GM19324 (cell line): ENCODE results near the gene CAPRIN2.

Experiments
- ATAC-seq: cut with Tn5 transposase; IDR thresholded peaks from one replicate; pipeline ENCODE4 v1.9.1; 2021; ENCODE audit warnings: mild to moderate bottlenecking, moderate library complexity; ENCODE audit not compliant: unreplicated experiment, low FRiP score

Gene CAPRIN2

DNA sequence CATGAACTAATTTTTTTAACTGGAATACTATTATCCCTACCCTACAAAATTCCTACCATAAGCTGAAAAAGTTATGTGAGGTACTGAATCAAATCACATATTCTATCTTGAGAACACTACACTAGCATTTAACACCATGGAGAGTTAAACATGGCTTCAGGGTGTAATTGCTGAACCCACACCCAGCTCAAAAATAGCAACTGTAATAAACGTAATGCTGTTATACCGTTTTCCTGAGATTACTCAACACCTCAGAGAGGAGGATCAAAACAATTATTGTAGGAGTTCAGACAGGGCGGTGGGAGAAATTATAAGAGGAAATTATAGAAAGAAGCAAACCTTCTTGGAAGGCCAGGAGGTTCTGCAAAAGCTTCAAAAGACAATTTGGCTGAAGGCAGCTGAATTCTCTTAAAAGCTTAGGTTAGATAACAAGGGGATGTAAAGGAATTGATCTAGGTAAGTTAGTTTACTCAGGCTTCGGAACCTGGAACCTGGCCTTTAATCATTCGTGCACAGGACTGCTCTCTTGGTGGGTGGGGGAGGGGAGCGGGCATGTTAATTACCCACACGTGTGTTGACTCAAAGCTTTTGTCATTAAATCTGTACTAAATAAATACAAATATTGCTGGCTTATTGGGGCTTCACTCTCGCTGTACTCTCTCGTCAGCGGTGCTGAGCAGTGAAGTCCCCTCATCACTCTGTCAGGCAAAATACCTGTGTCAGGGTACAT is 47.0 kb downstream of the CAPRIN2 start:
- no peak for ATAC-seq

DNA sequence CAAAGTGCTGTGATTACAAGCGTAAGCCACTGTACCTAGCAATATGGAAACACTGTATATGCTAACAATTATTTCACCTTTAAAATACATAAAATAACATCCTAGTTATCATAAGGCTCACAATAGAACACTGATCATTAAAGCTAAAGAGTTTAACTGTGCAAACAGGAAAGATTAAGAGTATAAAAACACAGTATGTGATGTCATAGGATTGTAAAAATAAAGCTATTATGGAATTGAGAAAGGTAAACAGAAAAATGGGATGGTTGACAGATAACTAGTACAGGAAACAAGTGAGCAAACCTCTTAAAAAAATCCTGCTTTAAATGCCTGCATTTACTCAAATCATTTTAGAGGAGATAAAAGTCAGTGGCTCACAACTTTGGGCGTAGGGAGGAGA is 48.3 kb downstream of the CAPRIN2 start:
- ATAC-seq, result no peak

DNA sequence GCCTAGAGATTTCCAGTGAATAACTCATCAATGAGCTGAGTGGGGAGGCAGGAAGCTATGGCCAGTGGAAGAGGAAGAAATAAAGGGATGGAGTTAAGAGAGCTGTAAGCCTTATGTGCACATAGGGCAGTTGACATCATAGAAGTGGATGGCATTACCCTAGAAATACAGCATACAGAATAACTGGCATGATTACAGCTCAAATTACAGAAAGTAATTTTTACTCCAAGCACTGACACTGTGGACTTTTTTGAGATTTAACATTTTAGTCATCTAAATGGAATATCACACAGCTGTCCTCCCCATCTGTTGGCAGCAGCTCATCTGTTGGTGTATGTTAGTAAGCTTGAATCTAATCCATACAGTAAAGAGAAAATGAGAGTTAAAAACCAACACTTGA is 53.7 kb downstream of the CAPRIN2 start:
- no peak for ATAC-seq

DNA sequence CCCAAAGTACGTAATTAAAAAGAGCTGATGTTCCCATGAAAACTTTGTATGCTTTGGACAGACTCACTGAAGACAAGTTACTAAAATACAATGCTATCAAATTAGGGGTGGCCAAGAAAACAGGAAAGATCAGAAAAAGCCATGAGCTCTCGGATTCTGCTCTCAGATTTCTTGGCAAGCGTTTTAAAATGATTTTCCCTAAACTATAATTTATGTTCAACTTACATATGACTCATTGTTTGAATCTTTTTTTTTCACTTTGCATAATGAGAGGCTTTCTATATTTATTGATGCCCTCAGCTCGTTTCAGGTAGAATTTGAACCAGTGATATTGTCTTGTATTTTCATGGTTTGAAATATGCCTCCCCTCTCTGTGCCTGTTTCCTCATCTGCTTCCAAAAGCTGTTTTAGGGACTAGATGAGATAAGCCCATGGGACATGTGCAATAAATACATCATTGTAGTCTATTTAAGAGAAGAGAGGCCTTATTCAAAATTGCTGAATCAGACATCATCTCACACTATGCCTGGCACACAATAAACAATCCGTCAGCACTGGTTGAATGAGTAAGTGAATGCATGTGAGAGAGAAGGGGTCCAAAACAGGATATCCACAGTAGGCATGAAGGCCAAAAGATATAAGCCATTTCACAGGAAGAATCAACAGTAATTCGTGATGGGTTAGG is 54.4 kb downstream of the CAPRIN2 start:
- ATAC-seq, result no peak

DNA sequence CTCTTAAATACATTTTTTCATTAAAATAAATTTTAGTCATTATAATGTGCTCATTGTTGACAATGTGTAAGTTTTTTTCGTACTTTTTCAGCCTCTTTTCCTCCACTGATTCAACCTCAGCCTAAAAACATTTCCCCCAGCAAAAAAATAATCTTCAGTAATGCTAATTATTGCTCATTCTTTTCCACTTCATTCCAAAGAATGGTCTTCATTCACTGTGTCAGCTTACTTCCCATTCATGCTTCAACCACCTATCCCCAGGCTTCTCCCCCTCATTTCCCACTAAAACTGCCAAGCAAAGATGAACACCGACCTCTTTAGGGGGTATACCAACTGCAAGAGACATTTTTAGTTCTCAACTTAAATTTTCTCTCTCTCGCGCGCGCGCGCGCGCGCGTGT is 56.4 kb downstream of the CAPRIN2 start:
- no peak for ATAC-seq

DNA sequence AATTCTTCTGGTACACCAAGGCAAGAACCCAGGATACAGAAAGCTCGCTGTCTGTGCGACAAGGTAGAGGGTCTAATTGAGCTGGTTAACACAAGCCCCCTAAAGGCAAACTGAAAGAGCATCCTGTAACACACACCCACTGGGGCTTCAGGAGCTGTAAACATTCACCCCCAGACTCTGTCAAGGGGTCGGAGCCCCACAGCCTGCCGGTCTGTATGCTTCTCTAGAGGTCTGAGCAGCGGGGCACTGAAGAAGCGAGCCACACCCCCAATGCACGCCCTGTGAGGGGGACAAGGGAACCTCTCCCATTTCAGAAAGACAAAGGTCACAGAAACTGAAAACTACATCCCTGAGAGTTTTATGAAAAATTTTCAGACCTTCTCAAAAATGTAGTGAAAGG is 57.8 kb downstream of the CAPRIN2 start:
- ATAC-seq, result no peak

DNA sequence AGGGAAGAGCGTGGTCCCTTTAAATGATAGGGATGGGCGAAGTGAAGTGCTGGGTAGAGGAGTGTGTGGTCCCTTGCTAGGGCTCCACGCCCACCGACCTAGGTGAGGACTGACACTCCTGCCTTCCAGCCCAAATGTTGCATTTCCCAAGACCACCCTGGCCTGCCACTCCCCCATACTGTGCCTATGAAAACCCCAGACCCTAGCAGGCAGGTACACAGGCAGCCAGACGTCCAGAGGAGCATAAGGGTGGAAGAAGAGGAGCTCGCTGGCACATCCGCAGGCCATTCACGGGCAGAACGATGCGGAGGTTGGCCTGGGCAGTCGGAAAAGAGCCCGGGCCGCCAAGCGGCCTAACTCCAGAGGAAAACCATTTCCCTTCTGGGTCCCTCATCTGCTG is 58.3 kb downstream of the CAPRIN2 start:
- no peak for ATAC-seq

- no peak for ATAC-seq
Observed at GRCh38 chr12:30696103-30696408, 58.7 kb downstream of the CAPRIN2 start.

GRCh38 chr12:30695199-30696102 is 59.3 kb downstream of the CAPRIN2 start, which contains the start of gene IPO8:
Gene IPO8 (minus strand): TSS chr12:30695869. CDS start chr12:30695647, 222 bp downstream.
- peak; percentile 90 for ATAC-seq

DNA sequence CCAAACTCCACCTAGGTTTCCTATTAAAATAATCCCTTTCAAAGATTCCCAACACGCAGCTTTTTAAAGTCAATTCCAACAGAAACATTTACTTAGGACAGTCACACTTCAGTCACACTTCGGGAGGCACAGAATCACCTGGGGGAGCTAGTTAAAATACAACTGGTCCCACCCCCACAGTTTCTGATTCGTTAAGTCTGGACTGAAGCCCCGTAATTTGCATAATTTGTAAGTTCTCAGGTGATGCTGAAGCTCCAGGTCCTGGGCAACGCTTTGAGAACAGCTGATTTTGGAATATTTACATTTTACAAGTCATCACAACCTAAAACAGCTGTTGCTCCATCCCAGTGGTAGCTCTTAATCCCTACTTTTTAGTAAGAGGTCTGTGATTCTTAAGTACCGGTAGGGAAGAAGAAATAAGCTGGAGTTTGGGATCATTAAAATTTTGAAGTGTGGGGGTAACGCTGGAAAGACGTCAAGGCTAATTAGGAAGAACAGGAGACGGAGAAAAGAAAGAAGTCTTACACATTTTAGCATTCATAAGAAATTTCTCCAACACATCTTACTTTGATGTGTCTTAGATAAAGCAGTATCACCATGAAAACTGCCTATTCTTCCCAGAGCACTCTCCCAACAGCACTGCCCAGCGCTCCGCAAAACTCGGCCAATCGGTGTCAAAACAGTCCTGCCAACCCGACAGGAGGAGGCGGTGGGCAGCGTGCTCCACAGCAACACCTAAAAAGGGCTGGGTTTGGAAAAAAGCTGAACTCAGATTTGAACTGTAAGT is 60.1 kb downstream of the CAPRIN2 start:
- peak; percentile 32 for ATAC-seq

DNA sequence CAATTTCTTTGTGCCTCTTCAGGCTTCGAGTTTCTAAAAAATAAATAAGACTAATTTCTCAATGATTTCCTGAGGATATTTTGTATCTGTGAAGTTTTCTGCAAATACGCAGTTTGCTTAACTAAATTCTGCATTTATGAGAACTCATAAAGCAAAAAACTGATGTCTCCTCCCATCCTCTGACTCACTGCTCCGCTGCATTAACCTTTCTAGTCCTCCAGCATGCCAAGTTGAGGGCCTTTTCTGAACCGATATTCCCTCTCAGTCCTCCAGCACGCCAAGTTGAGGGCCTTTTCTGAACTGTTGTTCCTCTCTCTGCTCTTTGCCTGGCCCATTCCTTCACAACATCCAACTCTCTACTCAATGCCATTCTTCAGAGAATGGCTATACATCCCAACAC is 62.3 kb downstream of the CAPRIN2 start:
- ATAC-seq, result no peak

GRCh38 chr12:30691122-30691879 is 63.5 kb downstream of the CAPRIN2 start:
- ATAC-seq, result no peak

DNA sequence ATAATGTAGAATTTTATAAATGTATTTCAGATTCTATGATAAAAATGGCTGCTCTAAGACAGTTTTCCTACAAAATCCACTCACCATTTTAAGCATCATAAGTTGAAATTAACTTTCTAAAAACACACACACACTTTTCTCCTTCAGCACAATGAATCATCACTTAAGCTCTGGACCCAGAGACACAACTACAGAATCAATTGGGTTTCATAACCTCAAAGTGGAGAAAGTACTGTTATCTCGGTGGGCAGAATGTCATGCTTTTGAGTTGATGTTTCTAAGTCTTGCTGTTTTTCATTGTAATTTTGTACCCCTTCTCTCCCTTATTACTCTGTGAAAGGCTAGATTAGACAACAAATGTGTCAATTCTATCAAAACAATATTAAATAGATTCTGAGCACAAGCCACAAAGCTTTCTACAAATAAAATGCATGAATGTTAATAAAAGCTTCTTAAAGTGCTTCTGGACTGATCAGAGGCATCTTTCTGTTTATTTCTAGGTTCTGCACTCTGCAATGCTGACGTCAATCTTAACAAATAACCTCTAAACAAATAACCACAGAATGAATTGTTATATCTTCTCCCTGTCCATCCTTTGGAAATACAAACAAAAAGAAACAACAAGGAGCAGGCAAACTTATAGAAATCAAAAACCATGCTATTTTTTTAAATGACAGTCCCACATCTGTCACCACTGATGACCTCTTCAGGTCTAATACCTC is 67.3 kb downstream of the CAPRIN2 start:
- no peak for ATAC-seq

DNA sequence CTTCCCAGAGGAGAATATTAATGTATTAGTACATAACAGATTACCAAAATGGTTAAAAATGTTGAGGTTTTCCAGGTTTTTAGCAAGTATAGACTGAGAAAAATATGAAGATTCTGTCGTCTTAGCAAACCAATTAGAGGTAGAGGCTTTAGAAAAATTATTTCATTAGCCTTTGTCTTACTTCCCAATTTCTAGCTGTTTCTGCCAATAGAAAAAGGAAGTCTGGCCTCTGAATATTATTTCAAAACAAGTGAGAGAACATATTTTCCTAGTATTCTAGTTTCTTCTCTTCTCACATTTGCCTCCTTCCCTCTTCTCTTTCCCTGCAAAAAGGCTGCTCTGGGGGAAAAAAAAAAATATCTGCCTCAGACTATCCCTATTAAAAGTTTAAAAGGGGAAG is 75.5 kb downstream of the CAPRIN2 start:
- ATAC-seq, result no peak

GRCh38 chr12:30678221-30678620 is 76.5 kb downstream of the CAPRIN2 start:
- ATAC-seq, result no peak

DNA sequence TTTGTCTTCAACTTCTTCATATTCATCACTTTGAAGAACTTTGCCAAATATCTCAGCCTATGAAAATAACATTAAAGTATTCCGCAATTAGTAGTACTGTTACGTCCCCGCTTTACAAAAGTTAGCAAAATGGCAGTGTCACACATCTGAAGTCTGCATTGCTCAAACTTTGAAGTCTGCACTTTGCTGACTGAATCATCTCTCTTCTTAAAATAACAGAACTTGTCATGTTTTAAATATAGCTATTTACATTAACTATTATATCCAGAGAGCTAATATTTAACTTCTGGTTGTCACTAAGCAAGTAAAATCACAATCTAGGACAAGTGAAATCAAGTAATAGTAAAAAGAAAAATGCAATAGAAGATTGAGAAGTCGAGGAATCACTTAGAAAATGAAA is 93.5 kb downstream of the CAPRIN2 start:
- ATAC-seq, result no peak
